ENCODE results near the gene TNK1. TPM values are rescaled to one million over a fixed set of nuclear protein-coding genes. Genes with fewer than 3 reads are reported as not detected.

Gene TNK1
- total RNA-seq, 1 experiment from 2014 or later = 10.1 TPM

GRCh38 chr17:7393613-7394451 is 12.9 kb downstream of the TNK1 start:
- H2BK15ac ChIP-seq (ENCODE audit: low read depth, low read length) = no peak overlapping the region
- no peak overlapping the region for H2BK5ac ChIP-seq (ENCODE audit: insufficient read length, low read length)
- peaks cover 12% of the 10 kb centered on the region for H3K23me2 ChIP-seq (ENCODE audit: insufficient read length, low read depth, low read length, poor library complexity, severe bottlenecking)
- H2AFZ ChIP-seq (ENCODE audit: low read length) = no peak overlapping the region
- peaks cover 22% of the 10 kb centered on the region in 2 experiments for H3K4me1 Mint-ChIP-seq
- no CpG with 5 or more reads among the region's 48 CpGs for WGBS (ENCODE audit: extremely low coverage, insufficient read length, low lambda C conversion rate)
- no peak overlapping the region for H3K18ac ChIP-seq (ENCODE audit: insufficient read length, low read depth, low read length)
- H3K56ac ChIP-seq (ENCODE audit: insufficient read length, low read depth, low read length) = no peak overlapping the region
- no peaks in the 10 kb centered on the region for H3K79me1 ChIP-seq (ENCODE audit: insufficient read depth, low read depth, low read length, poor library complexity, severe bottlenecking)
- no peak overlapping the region for H2BK120ac ChIP-seq (ENCODE audit: low read depth, low read length, poor library complexity, severe bottlenecking)
- peak overlapping the region in 1 of 3 experiments; percentile 90; a peak in 2 of 7 replicates for H3K27ac Mint-ChIP-seq
- H3K9me3 Mint-ChIP-seq = no peaks in the 10 kb centered on the region; a peak in 1 of 5 replicates
- H3K9me3 ChIP-seq (ENCODE audit: control insufficient read depth, low read depth, low read length) = no peaks in the 10 kb centered on the region
- no peaks in the 10 kb centered on the region for H3K27me3 ChIP-seq (ENCODE audit: insufficient read depth, low read length)
- H3K27me3 Mint-ChIP-seq (ENCODE audit: low read depth) = peaks cover 2% of the 10 kb centered on the region
- H3K14ac ChIP-seq (ENCODE audit: insufficient read depth, low read length) = peak overlapping the region; percentile 51; the same call in 1 of the 2 replicates
- no peak overlapping the region for H3K23ac ChIP-seq (ENCODE audit: insufficient read length, low read depth, low read length)
- no peak overlapping the region for H3K9ac ChIP-seq (ENCODE audit: extremely low read depth, insufficient read length, low read length)
- no peak overlapping the region for H2BK12ac ChIP-seq (ENCODE audit: insufficient read length, low read depth, low read length)
- no peak overlapping the region for H4K5ac ChIP-seq (ENCODE audit: insufficient read length, low read depth, low read length)
- no peak overlapping the region for H3K27ac ChIP-seq (ENCODE audit: insufficient read length, low read depth, low read length)
- no peak overlapping the region for H4K91ac ChIP-seq (ENCODE audit: insufficient read length, low read depth, low read length)
- H3K36me3 Mint-ChIP-seq (ENCODE audit: insufficient read depth in 1 of 3, low read depth in 3 of 3) = peaks cover 20 to 35% (median 25%) of the 10 kb centered on the region in 3 experiments
- peak overlapping the region; percentile 92 for H3K4me2 ChIP-seq (ENCODE audit: insufficient read depth, insufficient read length, low read length)
- no peaks in the 10 kb centered on the region for H3K79me2 ChIP-seq (ENCODE audit: insufficient read depth, low read length)
- peak; percentile 60 for TF ChIP-seq CTCF (conservative IDR thresholded peaks at IDR 0.05)
- no peak overlapping the region for H3K4ac ChIP-seq (ENCODE audit: low read depth, low read length)
- peaks cover 2% of the 10 kb centered on the region for H4K20me1 ChIP-seq (ENCODE audit: control insufficient read depth, insufficient read depth, insufficient read length)
- peak; percentile 81 for DNase-seq
- no peak overlapping the region for H2AK5ac ChIP-seq (ENCODE audit: insufficient read length, low read length)
- H3T11ph ChIP-seq (ENCODE audit: low read length) = no peak overlapping the region
- H3K4me3 Mint-ChIP-seq = peak overlapping the region; percentile 87 to 96
- peaks cover 7% of the 10 kb centered on the region; the same call in 1 of the 2 replicates for H3K4me1 ChIP-seq (ENCODE audit: insufficient read depth, low read length)
- H2BK20ac ChIP-seq (ENCODE audit: low read depth, low read length, poor library complexity, severe bottlenecking) = no peak overlapping the region
- H4K8ac ChIP-seq (replicated peaks; ENCODE audit: insufficient read length, low read depth, low read length) = no peak overlapping the region

All from H9 (cell line).